Kidney (tissue), 14 donors: ENCODE measurements around the gene DNASE1L3. TPM values are rescaled to one million over a fixed set of nuclear protein-coding genes. Genes with fewer than 3 reads are reported as not detected.
A peak's percentile ranks its signal among the peaks of the same experiment; 100 is the strongest.

ENCODE experiments used
- DNase-seq, 5 donors: peaks; one replicate each; pipeline ENCODE4 v3.0.0-alpha.2; 2013 to 2020
- FAIRE-seq: peaks from 2 replicates; lab custom pipeline; 2012; peaks lifted over from hg19 to GRCh38; lab: Jason Lieb, UNC
- H3K27ac ChIP-seq, 2 donors: one replicate each; pipeline ENCODE4 v1.7.0; 2013; ENCODE audit warnings: low read depth in 2 of 2, low read length in 2 of 2, inconsistent platforms in 1 of 2
- H3K27me3 ChIP-seq: one replicate; pipeline ENCODE4 v1.7.1; 2013; ENCODE audit warnings: low read length, inconsistent platforms; ENCODE audit not compliant: control insufficient read depth, insufficient read depth
- H3K36me3 ChIP-seq, 3 donors: one replicate each; pipeline versions ENCODE4 v1.7.0 to v1.7.1; 2013; ENCODE audit warnings: low read length in 3 of 3, control low read depth in 1 of 3, inconsistent platforms in 1 of 3; ENCODE audit not compliant: insufficient read depth in 3 of 3, control insufficient read depth in 2 of 3
- H3K4me1 ChIP-seq, 3 donors: one replicate each; pipeline versions ENCODE4 v1.7.0 to v1.7.1; 2013; ENCODE audit warnings: low read length in 3 of 3, inconsistent platforms in 1 of 3, low read depth in 1 of 3; ENCODE audit not compliant: control insufficient read depth in 2 of 3, insufficient read depth in 2 of 3
- H3K4me3 ChIP-seq, 3 donors: one replicate each; pipeline versions ENCODE4 v1.7.0 to v1.8.1; 2013; ENCODE audit warnings: low read length in 3 of 3, control low read depth in 1 of 3, inconsistent platforms in 1 of 3
- H3K9ac ChIP-seq, 3 donors: one replicate each; pipeline versions ENCODE4 v1.7.0 to v1.7.1; 2013; ENCODE audit warnings: low read length in 3 of 3, control low read depth in 1 of 3, inconsistent platforms in 1 of 3
- H3K9me3 ChIP-seq, 3 donors: one replicate each; pipeline versions ENCODE4 v1.7.0 to v1.7.1; 2013; ENCODE audit warnings: low read length in 3 of 3, control low read depth in 1 of 3, inconsistent platforms in 1 of 3; ENCODE audit not compliant: control insufficient read depth in 2 of 3, insufficient read depth in 1 of 3
- CTCF ChIP-seq: IDR thresholded peaks from 3 replicates; pipeline ENCODE4 v1.5.1; 2012; ENCODE audit warnings: mild to moderate bottlenecking, moderate library complexity, borderline replicate concordance; ENCODE audit not compliant: insufficient read depth; ENCODE audit errors: extremely low read depth
- intact Hi-C: fragments of 100-400 bp; cut with DNase I; formaldehyde crosslinking; loops from one replicate; pipeline ENCODE4 v1.11.1; 2022
- polyA plus RNA-seq: library from polyadenylated mRNA; stranded (reverse); fragments of 350-450 nt; fragmentation: Illumina TruSeq; extraction: RNeasy Lipid Tissue Mini Kit (QIAGEN cat#74804); gene quantifications from one replicate; pipeline ENCODE4 v1.2.3, GENCODE V29; 2014; ENCODE audit warnings: low read depth, low replicate concordance; ENCODE audit not compliant: insufficient read depth
- total RNA-seq: library from RNA; stranded (reverse); fragmentation: NEBNext Ultra II Directional; extraction: Animal tissue kit (Norgen Biotek cat#: 25700); gene quantifications from one replicate; pipeline ENCODE4 v1.2.1, GENCODE V29; 2021
- donor health status: control.
- donor health status: control.
- donor health status: control.
- donor health status: control.
- donor health status: control.
- donor health status: DM: yes; HTN: yes; CAD: no.
- donor health status: Normal renal cell carcinoma (clear cell type).

The DNASE1L3 gene
- total and polyA plus RNA-seq, 2 donors from 2014 or later = 24.9 to 27.5 TPM

DNA sequence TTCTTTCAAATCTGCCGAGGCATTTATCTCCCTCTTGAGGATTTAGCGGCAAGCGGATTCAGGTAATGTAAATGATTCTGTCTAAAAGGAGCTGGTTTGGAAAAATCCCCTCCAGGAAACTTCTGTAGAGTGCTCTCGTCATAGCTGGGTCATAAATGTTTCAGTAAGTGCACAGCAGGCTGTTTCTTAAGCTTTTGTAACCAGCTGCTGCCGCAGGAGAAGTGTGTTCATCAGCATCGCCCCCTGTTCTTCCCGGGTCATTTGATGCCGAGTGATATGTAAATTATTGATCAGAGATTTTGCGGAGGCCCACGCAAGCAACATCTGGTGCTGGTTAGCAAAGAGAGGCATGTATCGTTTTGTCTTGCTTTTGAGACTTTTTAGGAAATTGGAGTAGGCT is 53.1 kb downstream of the DNASE1L3 start:
- intact Hi-C loops = no loop called here
- Histone ChIP-seq H3K4me1 (peaks cover 0 to 9% (median 6%) of the 10 kb centered on the region in 3 donors), H3K9ac (no peak overlapping the region), H3K4me3 (no peak overlapping the region), H3K9me3 (no peaks in the 10 kb centered on the region), H3K27me3 (no peaks in the 10 kb centered on the region), H3K27ac (no peak overlapping the region), H3K36me3 (peaks cover 2 to 62% (median 23%) of the 10 kb centered on the region in 3 donors)
- DNase-seq = peak in 2 of 5 donors; percentile 27 to 62
- TF ChIP-seq CTCF = no peak
- no peak for FAIRE-seq

- H3K9ac ChIP-seq = no peak overlapping the region
- H3K4me1 ChIP-seq = peaks cover 0 to 8% (median 0%) of the 10 kb centered on the region in 3 donors
- H3K4me3 ChIP-seq = no peak overlapping the region
- H3K9me3 ChIP-seq = no peaks in the 10 kb centered on the region
- intact Hi-C loops = no loop called here
- peaks cover 2 to 73% (median 31%) of the 10 kb centered on the region in 3 donors for H3K36me3 ChIP-seq
- DNase-seq (no peak), FAIRE-seq (no peak)
- H3K27ac ChIP-seq = no peak overlapping the region
- H3K27me3 ChIP-seq = no peaks in the 10 kb centered on the region
- no peak for TF ChIP-seq CTCF
Observed at GRCh38 chr3:58155838-58156237, 54.9 kb downstream of the DNASE1L3 start.

- H3K36me3 ChIP-seq = peaks cover 0 to 77% (median 38%) of the 10 kb centered on the region in 3 donors
- H3K27ac ChIP-seq = no peak overlapping the region
- no peak for TF ChIP-seq CTCF
- intact Hi-C loops = no loop called here
- no peak overlapping the region for H3K9ac ChIP-seq
- H3K4me3 ChIP-seq = no peak overlapping the region
- FAIRE-seq (no peak), DNase-seq (no peak)
- peaks cover 0 to 8% (median 0%) of the 10 kb centered on the region in 3 donors for H3K4me1 ChIP-seq
- H3K9me3 ChIP-seq = no peaks in the 10 kb centered on the region
- no peaks in the 10 kb centered on the region for H3K27me3 ChIP-seq
Observed at GRCh38 chr3:58154626-58155449, 55.9 kb downstream of the DNASE1L3 start.
